Activated CD4-positive, alpha-beta memory T cell treated with anti-CD3 and anti-CD28 coated beads, Interleukin-2, amount 10 ng/mL, durations not matched to agents 7 days and 5 days (primary cell): ENCODE measurements around the gene WDR72. TPM values are rescaled to one million over a fixed set of nuclear protein-coding genes. Genes with fewer than 3 reads are reported as not detected.

Experiments used
- CTCF ChIA-PET: fragments of 350-600 bp; sonication (Branson Sonifier 250); formaldehyde crosslinking; loops from one replicate; lab custom pipeline; 2021; ENCODE audit warnings: antibody characterized with exemption, inconsistent platforms; lab: Charles Lee
- POLR2A ChIA-PET: fragments of 350-600 bp; sonication (Branson Sonifier 250); formaldehyde crosslinking; loops from one replicate; lab custom pipeline; 2021; ENCODE audit warnings: antibody characterized with exemption; lab: Charles Lee
- DNase-seq: peaks from one replicate; pipeline ENCODE4 v3.0.0-alpha.2; 2020
- H3K27ac Mint-ChIP-seq: one replicate; pipeline ENCODE4 v1.8.0; 2021; ENCODE audit warnings: mild to moderate bottlenecking, mixed read lengths
- H3K27me3 Mint-ChIP-seq: one replicate; pipeline ENCODE4 v1.8.0; 2021; ENCODE audit warnings: mixed read lengths
- H3K36me3 Mint-ChIP-seq: one replicate; pipeline ENCODE4 v1.8.0; 2021; ENCODE audit warnings: low read depth, mixed read lengths
- H3K4me1 Mint-ChIP-seq: one replicate; pipeline ENCODE4 v1.8.0; 2021; ENCODE audit warnings: mixed read lengths
- H3K4me3 Mint-ChIP-seq: one replicate; pipeline ENCODE4 v1.8.0; 2021; ENCODE audit warnings: mild to moderate bottlenecking, mixed read lengths
- H3K9me3 Mint-ChIP-seq: one replicate; pipeline ENCODE4 v1.8.0; 2021; ENCODE audit warnings: mixed read lengths
- total RNA-seq, 2 experiments: library from RNA; stranded (reverse); gene quantifications; one replicate each; pipeline ENCODE4 v1.2.3, GENCODE V29; 2021

The WDR72 gene
- total RNA-seq, 2 experiments from 2014 or later: not detected

DNA sequence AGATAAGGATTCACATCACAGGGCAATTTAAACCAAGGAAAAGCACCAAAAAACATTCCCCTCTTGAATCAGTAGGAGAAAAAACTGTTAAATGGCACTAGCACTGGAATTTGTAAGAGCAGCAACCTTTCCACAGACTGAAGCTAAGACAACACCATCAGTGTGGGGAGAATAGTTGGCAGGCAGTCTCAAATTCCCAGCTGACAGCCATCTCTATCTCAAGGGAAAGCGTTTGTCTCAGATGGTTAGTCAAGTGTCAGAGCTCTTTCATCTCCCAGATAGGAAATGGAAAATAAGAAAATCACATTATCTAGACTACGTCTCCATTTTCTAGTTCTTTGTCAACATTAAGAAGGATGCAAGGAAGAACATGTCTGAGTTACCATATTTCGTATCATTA lies 228.7 kb downstream of the WDR72 start:
- Mint-ChIP-seq H3K27ac (no peak overlapping the region), H3K4me3 (no peak overlapping the region), H3K9me3 (no peaks in the 10 kb centered on the region), H3K4me1 (no peaks in the 10 kb centered on the region), H3K27me3 (no peaks in the 10 kb centered on the region), H3K36me3 (no peaks in the 10 kb centered on the region)
- no peak for DNase-seq
- POLR2A ChIA-PET: no interaction called here
- CTCF ChIA-PET: no interaction called here

DNA sequence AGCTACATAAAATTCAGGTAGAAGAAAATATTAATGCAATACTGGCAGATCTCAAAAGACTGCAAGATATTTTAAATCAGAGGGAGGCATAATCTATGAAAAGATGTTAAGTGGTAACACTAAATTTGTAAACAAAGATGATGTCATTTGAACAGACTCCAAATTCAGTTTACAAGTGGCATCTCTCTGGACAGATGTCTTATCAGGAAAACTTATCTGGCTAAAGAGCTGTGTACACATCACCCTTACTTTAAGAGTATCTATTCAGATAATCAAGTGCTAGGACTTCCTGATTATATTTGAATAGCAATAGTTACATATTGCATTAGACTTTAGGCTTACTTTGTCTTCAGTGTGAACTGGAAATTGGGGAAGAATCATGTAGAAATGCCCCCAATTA lies 231.5 kb downstream of the WDR72 start:
- Mint-ChIP-seq H3K9me3 (no peaks in the 10 kb centered on the region), H3K27ac (no peak overlapping the region), H3K36me3 (no peaks in the 10 kb centered on the region), H3K4me3 (no peak overlapping the region), H3K4me1 (no peaks in the 10 kb centered on the region), H3K27me3 (no peaks in the 10 kb centered on the region)
- ChIA-PET CTCF (no interaction called here), POLR2A (no interaction called here)
- no peak for DNase-seq

DNA sequence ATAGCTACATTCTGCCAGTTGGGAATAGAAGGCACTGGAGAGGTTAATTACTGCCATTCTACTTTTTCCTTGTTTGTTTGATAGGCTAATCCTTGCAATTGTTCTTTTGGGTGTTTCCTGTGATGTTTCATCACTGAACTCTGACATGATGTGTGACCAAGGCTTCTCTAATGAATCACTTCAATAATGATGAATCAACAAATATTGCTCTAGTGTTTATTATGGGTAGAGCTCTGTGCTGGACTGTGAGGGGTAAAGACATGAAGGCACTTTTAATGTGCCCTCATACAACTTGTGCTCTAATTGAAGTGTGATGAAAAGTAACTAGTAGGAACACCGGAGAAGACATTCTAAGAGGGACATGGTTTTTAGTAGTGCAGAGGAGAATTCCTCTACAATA lies 233.6 kb downstream of the WDR72 start:
- Mint-ChIP-seq H3K9me3 (no peaks in the 10 kb centered on the region), H3K27me3 (no peaks in the 10 kb centered on the region), H3K4me1 (no peaks in the 10 kb centered on the region), H3K27ac (no peak overlapping the region), H3K36me3 (no peaks in the 10 kb centered on the region), H3K4me3 (no peak overlapping the region)
- ChIA-PET POLR2A (no interaction called here), CTCF (no interaction called here)
- DNase-seq: no peak

DNA sequence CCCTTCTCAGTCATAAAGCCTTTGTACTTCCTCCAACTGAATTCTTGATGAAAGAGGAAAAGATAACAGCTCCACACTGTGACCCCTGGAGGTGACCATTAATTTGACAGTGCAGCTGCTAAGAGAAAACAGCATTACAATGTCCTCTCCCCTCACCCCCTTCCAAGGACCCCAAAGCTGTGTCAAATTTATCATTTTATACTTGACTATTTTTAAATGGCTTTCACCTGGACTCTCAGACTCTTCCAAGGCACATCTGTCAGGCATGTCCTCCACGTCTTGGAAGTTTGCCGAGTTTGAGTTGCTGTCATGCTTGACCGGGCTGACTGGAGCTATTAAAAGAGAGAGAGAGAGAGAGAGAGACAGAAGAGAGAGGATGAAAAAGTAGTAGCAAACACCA lies 236.5 kb downstream of the WDR72 start:
- POLR2A ChIA-PET: no interaction called here
- Mint-ChIP-seq H3K4me3 (no peak overlapping the region), H3K27me3 (no peaks in the 10 kb centered on the region), H3K27ac (no peak overlapping the region), H3K4me1 (no peaks in the 10 kb centered on the region), H3K36me3 (no peaks in the 10 kb centered on the region), H3K9me3 (no peaks in the 10 kb centered on the region)
- CTCF ChIA-PET: no interaction called here
- no peak for DNase-seq

GRCh38 chr15:53520996-53521395 lies 238.5 kb downstream of the WDR72 start:
- ChIA-PET POLR2A (no interaction called here), CTCF (no interaction called here)
- no peak overlapping the region for H3K27ac Mint-ChIP-seq
- no peak for DNase-seq
- H3K4me3 Mint-ChIP-seq: no peak overlapping the region
- H3K4me1 Mint-ChIP-seq: no peaks in the 10 kb centered on the region
- no peaks in the 10 kb centered on the region for H3K9me3 Mint-ChIP-seq
- no peaks in the 10 kb centered on the region for H3K27me3 Mint-ChIP-seq
- H3K36me3 Mint-ChIP-seq: no peaks in the 10 kb centered on the region

- DNase-seq: no peak
- Mint-ChIP-seq H3K9me3 (no peaks in the 10 kb centered on the region), H3K36me3 (no peaks in the 10 kb centered on the region), H3K4me1 (no peaks in the 10 kb centered on the region), H3K27me3 (no peaks in the 10 kb centered on the region), H3K4me3 (no peak overlapping the region), H3K27ac (no peak overlapping the region)
- ChIA-PET CTCF (no interaction called here), POLR2A (no interaction called here)
These were observed 246.0 kb downstream of the WDR72 start for GRCh38 chr15:53513431-53513830.

DNA sequence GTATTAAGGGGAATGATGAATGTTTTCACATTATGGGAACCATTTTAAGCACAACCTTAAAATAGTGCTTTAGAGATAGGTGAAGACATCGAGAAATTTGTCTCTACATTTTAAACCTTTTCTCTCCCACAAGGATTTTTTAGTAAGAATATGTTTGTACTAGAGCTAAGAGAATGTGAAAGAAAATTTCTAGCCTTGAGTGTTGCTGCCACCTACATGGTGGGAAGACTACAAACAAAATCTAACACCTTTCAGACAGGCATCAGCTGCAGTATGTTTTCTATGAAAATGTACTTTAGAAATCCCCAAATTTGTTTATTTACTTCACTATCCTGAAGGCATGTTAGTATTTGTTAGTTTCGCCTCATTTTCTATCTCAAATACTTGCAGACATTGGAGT lies 247.4 kb downstream of the WDR72 start:
- no peak for DNase-seq
- ChIA-PET CTCF (no interaction called here), POLR2A (no interaction called here)
- Mint-ChIP-seq H3K27ac (no peak overlapping the region), H3K9me3 (peaks cover 3% of the 10 kb centered on the region), H3K36me3 (no peaks in the 10 kb centered on the region), H3K27me3 (no peaks in the 10 kb centered on the region), H3K4me1 (no peaks in the 10 kb centered on the region), H3K4me3 (no peak overlapping the region)

GRCh38 chr15:53511175-53511574 lies 248.3 kb downstream of the WDR72 start:
- Mint-ChIP-seq H3K27me3 (no peaks in the 10 kb centered on the region), H3K27ac (no peak overlapping the region), H3K36me3 (no peaks in the 10 kb centered on the region), H3K4me3 (no peak overlapping the region), H3K9me3 (peaks cover 3% of the 10 kb centered on the region), H3K4me1 (no peaks in the 10 kb centered on the region)
- DNase-seq: no peak
- CTCF ChIA-PET: no interaction called here
- POLR2A ChIA-PET: no interaction called here

- ChIA-PET CTCF (no interaction called here), POLR2A (no interaction called here)
- Mint-ChIP-seq H3K36me3 (no peaks in the 10 kb centered on the region), H3K4me1 (no peaks in the 10 kb centered on the region), H3K4me3 (no peak overlapping the region), H3K9me3 (peaks cover 3% of the 10 kb centered on the region), H3K27me3 (no peaks in the 10 kb centered on the region), H3K27ac (no peak overlapping the region)
- no peak for DNase-seq
These were observed 253.1 kb downstream of the WDR72 start for GRCh38 chr15:53506370-53506769.

- H3K4me3 Mint-ChIP-seq: no peak overlapping the region
- no peaks in the 10 kb centered on the region for H3K9me3 Mint-ChIP-seq
- ChIA-PET POLR2A (no interaction called here), CTCF (no interaction called here)
- DNase-seq: no peak
- no peaks in the 10 kb centered on the region for H3K27me3 Mint-ChIP-seq
- no peaks in the 10 kb centered on the region for H3K36me3 Mint-ChIP-seq
- H3K4me1 Mint-ChIP-seq: no peaks in the 10 kb centered on the region
- no peak overlapping the region for H3K27ac Mint-ChIP-seq
These were observed 260.5 kb downstream of the WDR72 start for GRCh38 chr15:53498996-53499395.

GRCh38 chr15:53490341-53490740 lies 269.1 kb downstream of the WDR72 start:
- Mint-ChIP-seq H3K9me3 (no peaks in the 10 kb centered on the region), H3K36me3 (no peaks in the 10 kb centered on the region), H3K27me3 (no peaks in the 10 kb centered on the region), H3K27ac (no peak overlapping the region), H3K4me1 (no peaks in the 10 kb centered on the region), H3K4me3 (no peak overlapping the region)
- ChIA-PET POLR2A (no interaction called here), CTCF (no interaction called here)
- no peak for DNase-seq

- POLR2A ChIA-PET: no interaction called here
- Mint-ChIP-seq H3K27ac (no peak overlapping the region), H3K36me3 (no peaks in the 10 kb centered on the region), H3K27me3 (no peaks in the 10 kb centered on the region), H3K4me3 (no peak overlapping the region), H3K9me3 (peaks cover 3% of the 10 kb centered on the region), H3K4me1 (no peaks in the 10 kb centered on the region)
- DNase-seq: no peak
- CTCF ChIA-PET: no interaction called here
These were observed 277.4 kb downstream of the WDR72 start for GRCh38 chr15:53482055-53482454.

DNA sequence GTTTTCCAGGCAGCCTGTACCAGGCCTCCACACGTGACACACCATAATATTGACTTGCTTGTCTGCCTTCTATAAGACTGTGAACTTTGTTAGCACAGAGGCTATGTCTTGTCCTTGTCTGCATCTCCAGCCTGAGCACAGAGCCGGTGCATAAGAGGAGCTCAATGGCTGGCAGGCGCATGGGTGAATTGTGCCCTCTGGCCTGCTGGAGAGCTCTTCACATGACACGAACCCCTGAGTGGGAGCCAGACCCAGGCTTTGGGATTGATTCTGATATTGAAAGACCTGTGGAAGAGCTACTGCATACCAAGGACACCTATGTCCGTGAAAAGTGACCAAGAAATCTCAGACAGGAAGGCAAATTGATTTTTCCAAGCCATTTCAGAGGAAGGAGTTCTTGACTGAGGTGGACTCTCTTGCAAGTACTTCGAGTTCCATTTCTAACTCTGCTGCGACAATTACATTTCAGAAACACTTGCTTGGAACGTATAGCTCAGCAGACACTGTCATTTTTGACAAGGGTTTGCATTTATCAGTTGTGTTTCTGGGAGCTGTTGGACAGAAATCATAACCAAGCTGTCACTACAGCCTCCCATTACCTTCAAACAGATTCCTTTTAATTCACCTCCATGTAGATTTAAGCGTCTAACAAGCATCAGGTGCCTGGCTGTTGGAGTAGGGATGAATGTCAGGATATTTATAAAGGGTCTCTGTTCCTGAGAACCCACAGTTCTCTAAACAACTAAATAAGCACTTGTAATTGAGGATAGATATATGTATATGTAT lies 281.3 kb downstream of the WDR72 start:
- Mint-ChIP-seq H3K36me3 (no peaks in the 10 kb centered on the region), H3K27me3 (no peaks in the 10 kb centered on the region), H3K4me1 (no peaks in the 10 kb centered on the region), H3K4me3 (no peak overlapping the region), H3K27ac (no peak overlapping the region), H3K9me3 (no peaks in the 10 kb centered on the region)
- ChIA-PET CTCF (no interaction called here), POLR2A (no interaction called here)
- no peak for DNase-seq

DNA sequence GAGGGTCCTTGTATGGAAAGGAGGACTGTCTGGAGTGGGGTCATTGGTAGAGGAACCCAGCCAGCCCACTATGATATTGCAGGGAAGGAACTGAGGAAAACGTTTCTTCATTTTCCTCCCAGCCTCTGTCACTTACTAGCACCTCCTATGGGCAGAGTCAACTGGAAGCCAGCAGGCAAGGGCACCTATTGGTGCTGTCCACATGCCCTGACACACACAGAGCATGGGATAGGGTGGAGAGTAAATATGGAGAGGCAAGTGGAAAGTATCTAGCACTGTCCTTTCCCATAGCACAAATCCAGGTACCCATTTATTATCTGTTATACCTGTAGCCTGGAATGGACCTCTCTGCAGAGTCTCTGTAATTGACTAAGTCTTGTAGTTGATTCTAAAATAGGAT lies 285.6 kb downstream of the WDR72 start:
- no peak for DNase-seq
- H3K27ac Mint-ChIP-seq: no peak overlapping the region
- peaks cover 5% of the 10 kb centered on the region for H3K9me3 Mint-ChIP-seq
- H3K36me3 Mint-ChIP-seq: no peaks in the 10 kb centered on the region
- H3K27me3 Mint-ChIP-seq: no peaks in the 10 kb centered on the region
- no peak overlapping the region for H3K4me3 Mint-ChIP-seq
- POLR2A ChIA-PET: no interaction called here
- no peaks in the 10 kb centered on the region for H3K4me1 Mint-ChIP-seq
- CTCF ChIA-PET: no interaction called here
